ENCODE measurements around the gene IQSEC1.

The IQSEC1 gene

DNA sequence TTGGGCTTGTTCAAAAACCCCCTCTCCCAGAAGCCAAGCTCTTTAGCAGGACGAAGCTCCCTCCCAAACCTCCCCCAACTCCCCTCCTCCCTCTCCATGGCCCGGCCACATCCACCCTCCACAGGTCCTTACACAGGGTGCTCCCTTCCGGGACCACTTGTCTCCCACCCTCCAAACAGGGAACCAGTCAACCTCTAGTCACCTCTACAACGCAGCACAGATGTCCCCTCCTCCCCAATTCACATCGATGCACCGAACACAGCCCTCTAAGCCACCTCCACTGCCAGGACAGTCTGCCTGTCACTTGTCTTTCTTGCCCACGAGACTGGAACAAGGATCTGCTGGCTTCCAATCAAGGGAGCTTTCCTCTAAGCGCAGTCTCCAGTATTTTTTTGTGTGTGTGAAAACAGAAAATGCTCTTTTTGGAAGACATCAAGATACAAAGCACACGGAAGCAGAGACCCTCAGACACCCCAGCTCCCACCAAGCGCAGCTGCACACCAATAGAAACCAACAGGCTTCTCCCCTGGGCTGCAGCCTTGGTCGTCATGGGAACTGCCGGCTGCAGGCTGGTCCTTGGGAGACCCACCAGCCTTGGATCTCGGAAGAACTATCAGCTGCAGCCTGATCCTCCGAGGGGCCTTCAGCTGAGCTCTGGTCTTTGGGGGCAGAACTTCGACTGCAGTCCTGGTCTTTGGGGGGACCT is 26.5 kb downstream of the IQSEC1 start:
- H3K27ac ChIP-seq, result no peak overlapping the region
- CTCF ChIA-PET, result interaction anchor here (0.6 to 0.7 kb wide), 3 partner anchors 93 to 1724 kb away, joined by 3 read pairs; no protein-coding TSS in a partner anchor

DNA sequence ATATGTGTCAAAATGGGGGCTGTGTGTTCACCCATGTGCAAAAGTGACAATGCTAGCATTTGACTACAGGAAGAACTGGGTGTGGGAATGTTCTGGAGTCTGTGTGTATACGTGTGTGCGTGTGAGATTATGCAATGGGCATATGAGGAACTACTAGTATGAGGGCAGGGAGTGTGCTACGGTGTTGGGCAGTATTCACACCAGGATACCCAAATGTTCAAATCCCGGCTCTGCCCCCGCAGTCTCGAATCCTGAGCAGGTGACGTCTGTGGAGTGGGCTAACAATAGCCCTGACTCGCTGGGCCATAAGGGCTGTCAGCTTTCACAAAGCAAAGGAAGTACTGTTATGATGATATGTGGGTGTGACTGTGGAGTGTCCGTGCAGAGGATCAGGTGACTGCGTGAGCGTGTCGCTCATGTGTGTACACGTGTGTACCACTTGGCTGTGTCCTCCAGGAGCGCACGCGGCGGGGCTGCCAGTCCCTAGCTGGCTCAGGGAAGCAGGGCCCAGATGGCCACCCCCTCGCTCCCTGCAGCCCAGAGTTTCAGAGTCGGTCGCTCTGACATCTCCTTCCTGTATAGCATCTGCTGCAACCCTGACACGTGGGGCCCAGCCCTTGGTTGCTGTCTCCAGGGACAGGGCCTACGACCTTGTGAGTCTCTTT is 27.2 kb downstream of the IQSEC1 start:
- H3K27ac ChIP-seq, result no peak overlapping the region
- DNase-seq (ENCODE audit: low spot score), result no peak

More for the DNA sequence above, 26.5 kb downstream of the IQSEC1 start:
- POLR2A ChIA-PET (ENCODE audit: low non-redundant PET), result no interaction called here
- TF ChIP-seq, protein P1, sequence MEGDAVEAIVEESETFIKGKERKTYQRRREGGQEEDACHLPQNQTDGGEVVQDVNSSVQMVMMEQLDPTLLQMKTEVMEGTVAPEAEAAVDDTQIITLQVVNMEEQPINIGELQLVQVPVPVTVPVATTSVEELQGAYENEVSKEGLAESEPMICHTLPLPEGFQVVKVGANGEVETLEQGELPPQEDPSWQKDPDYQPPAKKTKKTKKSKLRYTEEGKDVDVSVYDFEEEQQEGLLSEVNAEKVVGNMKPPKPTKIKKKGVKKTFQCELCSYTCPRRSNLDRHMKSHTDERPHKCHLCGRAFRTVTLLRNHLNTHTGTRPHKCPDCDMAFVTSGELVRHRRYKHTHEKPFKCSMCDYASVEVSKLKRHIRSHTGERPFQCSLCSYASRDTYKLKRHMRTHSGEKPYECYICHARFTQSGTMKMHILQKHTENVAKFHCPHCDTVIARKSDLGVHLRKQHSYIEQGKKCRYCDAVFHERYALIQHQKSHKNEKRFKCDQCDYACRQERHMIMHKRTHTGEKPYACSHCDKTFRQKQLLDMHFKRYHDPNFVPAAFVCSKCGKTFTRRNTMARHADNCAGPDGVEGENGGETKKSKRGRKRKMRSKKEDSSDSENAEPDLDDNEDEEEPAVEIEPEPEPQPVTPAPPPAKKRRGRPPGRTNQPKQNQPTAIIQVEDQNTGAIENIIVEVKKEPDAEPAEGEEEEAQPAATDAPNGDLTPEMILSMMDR (conservative IDR thresholded peaks at IDR 0.05; ENCODE audit: low read depth), result no peak
- no peak for DNase-seq (ENCODE audit: low spot score)

DNA sequence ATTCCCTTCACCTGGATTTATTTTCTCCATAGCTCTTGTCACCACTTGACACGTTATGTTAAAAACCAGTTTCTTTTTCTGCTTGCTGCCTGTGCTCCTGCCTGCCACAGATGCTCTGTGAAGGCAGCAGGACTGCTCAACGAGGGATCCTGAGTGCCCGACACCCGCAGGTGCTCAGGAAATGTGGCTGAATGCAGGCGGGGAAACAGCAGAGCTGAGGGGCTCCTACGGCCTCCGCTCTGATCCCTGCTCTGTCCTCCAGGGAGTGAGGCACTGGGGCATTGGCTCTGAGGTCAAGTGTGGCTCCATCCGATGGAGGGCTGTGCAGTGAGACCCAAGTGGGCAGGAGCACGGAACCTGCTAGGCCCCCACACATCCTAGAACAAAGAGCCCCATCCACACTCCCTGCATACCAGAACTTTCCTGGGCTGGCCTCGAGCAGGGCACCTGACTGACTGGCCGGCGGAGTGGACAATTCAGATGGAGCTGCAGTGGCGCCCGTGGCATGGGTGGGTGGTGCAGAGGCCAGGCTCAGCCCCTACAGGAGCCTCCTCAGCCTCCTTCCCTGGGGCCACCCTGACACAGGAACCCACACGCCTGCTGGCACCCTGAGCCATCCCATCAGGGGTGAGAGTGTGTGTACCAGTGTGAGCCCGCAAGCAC is 27.9 kb downstream of the IQSEC1 start:
- POLR2A ChIA-PET (ENCODE audit: low non-redundant PET), result no interaction called here
- CTCF ChIA-PET, result interaction anchor here (0.7 kb wide), 1 partner anchor 17 kb away, joined by 3 read pairs; no protein-coding TSS in a partner anchor

More for the DNA sequence above, 27.2 kb downstream of the IQSEC1 start:
- CTCF ChIA-PET, result no interaction called here
- POLR2A ChIA-PET (ENCODE audit: low non-redundant PET), result no interaction called here
- TF ChIP-seq, protein P1 (conservative IDR thresholded peaks at IDR 0.05; ENCODE audit: low read depth), result no peak

DNA sequence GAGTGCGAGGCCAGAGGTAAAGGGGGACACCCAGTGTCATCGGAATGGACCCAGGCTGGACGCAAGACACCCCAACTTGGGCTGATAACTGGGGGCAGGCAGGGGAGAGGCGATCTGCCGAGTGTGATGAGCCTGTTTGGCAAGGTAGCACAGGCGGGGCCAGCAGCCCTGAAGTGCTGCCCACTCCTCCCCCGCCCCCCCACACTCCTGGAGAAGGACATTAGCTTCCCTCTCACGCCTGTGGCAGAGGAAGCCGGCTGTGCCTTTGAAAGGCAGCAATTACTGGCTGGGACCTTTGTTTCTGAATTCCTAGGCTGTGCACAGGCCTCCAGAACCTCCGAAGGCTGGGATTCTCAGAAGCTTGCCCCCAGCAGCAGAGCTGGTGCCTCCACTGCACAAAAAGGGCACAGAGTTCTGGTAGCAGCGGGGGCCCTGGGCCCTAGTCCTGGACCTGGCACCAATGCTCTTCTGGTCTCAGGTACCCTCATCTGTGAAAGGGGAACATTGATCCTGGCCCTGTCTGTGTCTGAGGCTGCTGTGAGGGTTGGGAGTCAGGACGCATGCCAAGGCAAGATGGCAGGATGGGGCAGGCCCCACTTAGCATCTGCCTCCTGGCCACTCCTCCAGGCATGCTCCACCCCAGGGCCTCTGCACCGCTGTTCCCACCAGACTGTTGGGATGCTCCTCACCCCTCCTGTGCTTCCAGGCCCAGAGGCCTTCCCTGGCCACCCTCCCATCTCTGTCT is 28.6 kb downstream of the IQSEC1 start:
- TF ChIP-seq, protein P1 (conservative IDR thresholded peaks at IDR 0.05; ENCODE audit: low read depth), result no peak
- POLR2A ChIA-PET (ENCODE audit: low non-redundant PET), result no interaction called here
- no peak overlapping the region for H3K27ac ChIP-seq
- no peak for DNase-seq (ENCODE audit: low spot score)
- CTCF ChIA-PET, result interaction anchor here (0.7 kb wide), 1 partner anchor 18 kb away, joined by 3 read pairs; no protein-coding TSS in a partner anchor

More for the DNA sequence above, 27.9 kb downstream of the IQSEC1 start:
- DNase-seq (ENCODE audit: low spot score), result no peak
- H3K27ac ChIP-seq, result no peak overlapping the region
- TF ChIP-seq, protein P1 (conservative IDR thresholded peaks at IDR 0.05; ENCODE audit: low read depth), result no peak

DNA sequence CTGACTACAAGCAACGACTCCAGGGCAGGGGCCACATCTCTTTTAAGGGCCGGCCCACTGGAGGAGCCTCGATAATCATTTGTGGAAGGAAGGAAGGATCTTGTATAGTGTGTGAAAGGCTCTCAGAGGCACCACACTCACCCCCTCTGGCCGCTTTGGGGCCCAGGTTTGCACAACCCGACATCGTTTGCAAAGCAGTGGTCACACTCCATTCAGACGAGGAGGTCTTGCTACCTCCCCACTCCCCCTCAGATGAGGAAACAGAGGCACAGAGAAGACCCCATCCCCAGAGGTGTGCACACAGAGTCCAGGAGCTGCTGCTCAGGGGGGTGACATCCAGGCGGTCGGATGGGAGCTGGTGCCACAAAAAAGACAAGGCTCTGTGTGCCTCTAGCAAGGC is 29.6 kb downstream of the IQSEC1 start:
- no peak overlapping the region for H3K27ac ChIP-seq
- POLR2A ChIA-PET (ENCODE audit: low non-redundant PET), result no interaction called here
- CTCF ChIA-PET, result no interaction called here
- DNase-seq (ENCODE audit: low spot score), result no peak
- TF ChIP-seq, protein P1 (conservative IDR thresholded peaks at IDR 0.05; ENCODE audit: low read depth), result no peak

DNA sequence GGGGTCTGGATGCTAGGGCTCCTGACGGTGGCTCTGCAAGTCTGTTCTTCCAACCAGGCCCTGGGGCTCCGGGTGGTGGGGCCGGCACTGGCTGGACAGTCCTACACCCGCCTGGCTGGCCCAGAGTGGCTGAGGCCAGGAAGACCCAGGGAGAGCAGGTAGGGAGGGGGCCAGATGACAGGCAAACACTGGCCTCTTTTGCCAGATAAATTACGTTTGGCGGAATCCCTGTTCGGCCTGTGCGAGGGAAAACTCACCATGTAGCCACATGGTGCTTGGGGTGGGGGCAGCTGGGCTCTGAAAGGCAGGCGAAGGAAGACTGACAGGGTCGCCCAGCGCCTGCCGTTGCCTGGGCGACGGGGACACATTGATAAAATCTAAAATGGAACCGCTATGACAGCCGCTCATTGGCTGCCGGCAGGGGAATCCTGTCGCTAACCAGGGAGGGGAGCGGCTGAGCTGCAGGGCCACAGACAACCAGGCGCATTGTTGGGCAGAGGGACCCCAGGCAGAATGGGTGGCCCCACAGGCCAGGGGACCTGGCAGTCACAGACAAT is 30.4 kb downstream of the IQSEC1 start:
- TF ChIP-seq, protein P1 (conservative IDR thresholded peaks at IDR 0.05; ENCODE audit: low read depth), result no peak
- H3K27ac ChIP-seq, result no peak overlapping the region
- CTCF ChIA-PET, result no interaction called here
- no peak for DNase-seq (ENCODE audit: low spot score)
- POLR2A ChIA-PET (ENCODE audit: low non-redundant PET), result no interaction called here
